K562 (cell line): ENCODE measurements around the gene CLIC1. TPM values are rescaled to one million over a fixed set of nuclear protein-coding genes. Genes with fewer than 3 reads are reported as not detected.
A peak's percentile ranks its signal among the peaks of the same experiment; 100 is the strongest.

Experiments used
- BRD4 ChIP-seq: fragments of 200-600 bp; sonication (generic); IDR thresholded peaks from 2 replicates; pipeline ENCODE4 v1.6.1; 2017; ENCODE audit warnings: inconsistent platforms
- CEBPZ ChIP-seq: fragments of 150-350 bp; IDR thresholded peaks from 2 replicates; pipeline ENCODE4 v1.6.1; 2014; ENCODE audit warnings: low read depth, mild to moderate bottlenecking, low read length, borderline replicate concordance
- GATA2 ChIP-seq: sonication (generic); formaldehyde crosslinking; IDR thresholded peaks from 2 replicates; pipeline ENCODE4 v1.4.0; 2020; ENCODE audit warnings: mild to moderate bottlenecking, missing genetic modification reagents
- KAT7 ChIP-seq: sonication (generic); formaldehyde crosslinking; IDR thresholded peaks from 2 replicates; pipeline ENCODE4 v1.8.0; 2022; ENCODE audit warnings: missing genetic modification reagents, mild to moderate bottlenecking, borderline replicate concordance
- KLF10 ChIP-seq: fragments of 250-450 bp; sonication (Bioruptor Pico); IDR thresholded peaks from 2 replicates; pipeline ENCODE4 v1.6.1; 2021; ENCODE audit warnings: matching md5 sums
- KLF6 ChIP-seq: fragments of 250-450 bp; sonication (Bioruptor Pico); IDR thresholded peaks from 2 replicates; pipeline ENCODE4 v1.4.0; 2020; ENCODE audit warnings: mild to moderate bottlenecking, moderate library complexity, borderline replicate concordance
- MCM3 ChIP-seq: fragments of 450-650 bp; IDR thresholded peaks from 2 replicates; pipeline ENCODE4 v1.6.1; 2016
- MNT ChIP-seq, 2 experiments: fragments of 450-650 bp; conservative IDR thresholded peaks; 2 replicates each; pipeline ENCODE4 v1.6.1; 2017; ENCODE audit warnings: mild to moderate bottlenecking in 2 of 2, moderate library complexity in 2 of 2
- MTF1 ChIP-seq: fragments of 250-450 bp; sonication (Bioruptor Pico); IDR thresholded peaks from 2 replicates; pipeline ENCODE4 v1.9.0; 2021; ENCODE audit warnings: moderate library complexity, mild to moderate bottlenecking, inconsistent platforms, borderline replicate concordance
- NR2F6 ChIP-seq: fragments of 450-650 bp; formaldehyde crosslinking; IDR thresholded peaks from 2 replicates; pipeline ENCODE4 v1.4.0; 2020; ENCODE audit warnings: mild to moderate bottlenecking
- SMAD2 ChIP-seq: fragments of 150-350 bp; IDR thresholded peaks from 2 replicates; pipeline ENCODE4 v1.6.1; 2014; ENCODE audit warnings: low read depth, mild to moderate bottlenecking, low read length
- SOX6 ChIP-seq: fragments of 450-650 bp; IDR thresholded peaks from 2 replicates; pipeline ENCODE4 v1.6.1; 2014; ENCODE audit warnings: mild to moderate bottlenecking
- SRSF1 ChIP-seq: fragments of 200-400 bp; formaldehyde crosslinking; IDR thresholded peaks from 2 replicates; pipeline ENCODE4 v1.6.1; 2017; ENCODE audit warnings: mild to moderate bottlenecking, low read depth, low read length, moderate library complexity
- TAF15 ChIP-seq: fragments of 200-400 bp; formaldehyde crosslinking; IDR thresholded peaks from 2 replicates; pipeline ENCODE4 v1.6.1; 2017; ENCODE audit warnings: mild to moderate bottlenecking, low read depth, low read length, moderate library complexity
- ZBTB34 ChIP-seq: fragments of 250-450 bp; sonication (Bioruptor Pico); IDR thresholded peaks from 2 replicates; pipeline ENCODE4 v1.8.0; 2021; ENCODE audit warnings: mild to moderate bottlenecking, moderate library complexity
- ZFP30 ChIP-seq: fragments of 250-450 bp; sonication (Bioruptor Pico); IDR thresholded peaks from 2 replicates; pipeline ENCODE4 v1.8.0; 2022; ENCODE audit warnings: moderate library complexity, mild to moderate bottlenecking, inconsistent platforms, borderline replicate concordance
- ZNF12 ChIP-seq: sonication (generic); formaldehyde crosslinking; IDR thresholded peaks from 2 replicates; pipeline ENCODE4 v1.4.0; 2020; ENCODE audit warnings: mild to moderate bottlenecking, missing genetic modification reagents
- ZNF121 ChIP-seq: sonication (generic); formaldehyde crosslinking; conservative IDR thresholded peaks from 2 replicates; pipeline ENCODE4 v1.8.0; 2022; ENCODE audit warnings: missing genetic modification reagents
- ZNF41 ChIP-seq: fragments of 250-450 bp; sonication (Bioruptor Pico); conservative IDR thresholded peaks from 2 replicates; pipeline ENCODE4 v1.4.0; 2020; ENCODE audit warnings: mild to moderate bottlenecking
- ZNF79 ChIP-seq: fragments of 250-450 bp; sonication (Bioruptor Pico); IDR thresholded peaks from 2 replicates; pipeline ENCODE4 v1.4.0; 2020; ENCODE audit warnings: low read depth, mild to moderate bottlenecking, moderate library complexity
- polyA plus RNA-seq, 8 experiments: library from polyadenylated mRNA; depleted of rRNA in 4 of 8; stranded (reverse) in 5 of 8; unstranded in 3 of 8; fragments of >200 nt; fragmentation: Nextera tagmentation in 2 of 8; fragmentation: Illumina TruSeq in 1 of 8; extraction: Ambion mirVana in 2 of 8; extraction: Trizol in 1 of 8; gene quantifications; 2 replicates each; pipeline versions ENCODE4 v1.2.1 to v1.2.3, GENCODE V29; 2011 to 2014; ENCODE audit warnings: inconsistent platforms in 1 of 8, missing spikeins in 1 of 8
- total RNA-seq, 7 experiments: library from RNA; depleted of rRNA in 6 of 7; stranded (reverse); fragments of >200 nt in 6 of 7; fragmentation: Illumina TruSeq in 2 of 7; extraction: Trizol in 2 of 7; gene quantifications; 2 replicates each; pipeline versions ENCODE4 v1.2.1 to v1.2.3, GENCODE V29; 2011 to 2021; ENCODE audit warnings: low replicate concordance in 1 of 7

CLIC1 gene
- total and polyA plus RNA-seq, 9 of the 15 experiments (the other 6 are each of a cell fraction or from before 2014, with no cell fraction given), result 1,267 to 2,419 (median 1,808) TPM

DNA sequence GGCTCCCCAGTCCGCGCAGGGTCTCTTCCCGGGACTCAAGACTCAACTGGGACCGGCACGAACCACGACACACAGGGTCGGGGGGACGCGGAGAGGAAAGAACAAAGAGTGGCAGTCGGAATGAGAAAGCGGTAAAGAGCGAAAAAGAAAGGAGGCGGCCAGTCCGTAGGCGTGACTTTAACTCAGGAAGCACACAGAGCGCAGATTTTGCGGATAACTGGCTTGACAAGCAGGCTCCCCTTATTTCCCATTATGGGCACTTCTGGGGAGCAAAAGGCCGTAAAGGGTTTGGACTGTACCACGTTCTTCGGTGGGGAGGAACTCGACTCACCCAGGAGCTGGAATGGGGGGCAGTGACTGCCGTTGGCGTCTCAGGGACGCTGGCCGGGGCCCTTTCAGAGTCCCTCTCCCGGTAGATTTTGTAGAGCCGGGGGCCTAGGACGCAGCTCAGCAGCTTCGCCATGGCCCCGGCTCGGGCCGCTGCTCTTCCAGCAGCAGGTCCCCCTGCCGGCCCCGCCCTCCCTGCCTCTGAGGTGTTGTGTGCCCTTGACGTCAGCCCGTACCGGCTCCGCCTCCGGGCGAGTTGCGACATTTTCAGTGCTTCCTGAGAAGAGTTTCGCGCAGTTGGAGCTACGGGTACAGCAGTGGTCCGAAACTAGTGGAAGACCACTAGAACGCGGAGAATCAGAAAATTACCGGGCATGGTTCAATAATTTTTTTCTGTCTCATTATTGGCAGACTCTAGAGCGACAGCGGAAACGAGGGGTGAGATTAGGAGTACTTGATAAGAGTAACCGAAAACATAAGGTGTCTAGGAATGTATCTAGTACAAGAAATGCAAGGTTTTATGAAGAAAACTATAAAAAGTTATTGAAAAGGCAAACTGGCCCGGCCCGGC, 33.3 kb downstream of the CLIC1 start, which contains the start of gene ABHD16A (continued):
- TF ChIP-seq ZNF12 (no peak), KLF10 (CRISPR knock-in tag) (no peak), ZNF41 (CRISPR knock-in tag) (0 out of 2 replicates have a peak, but pooled peaks have one; percentile 50), MCM3 (no peak), CEBPZ (no peak; the same call in 1 of the 2 replicates), KAT7 (peak; percentile 60), ZBTB34 (CRISPR knock-in tag) (no peak), MTF1 (no peak), MNT (conservative IDR thresholded peaks at IDR 0.05) (peak; percentile 76 to 91), GATA2 (CRISPR knock-in tag) (peak; percentile 80), KLF6 (CRISPR knock-in tag) (peak; percentile 81; the same call in 1 of the 2 replicates), ZNF121 (CRISPR knock-in tag) (no peak), SMAD2 (no peak), NR2F6 (CRISPR knock-in tag) (no peak), BRD4 (peak; percentile 89), SRSF1 (no peak), ZNF79 (CRISPR knock-in tag) (no peak), TAF15 (no peak), SOX6 (peak; percentile 52; the same call in 1 of the 2 replicates), ZFP30 (CRISPR knock-in tag) (no peak)
